Endodermal cell (in vitro differentiated cells): Measurements from ENCODE around the gene ADSS1. TPM values are rescaled to one million over a fixed set of nuclear protein-coding genes. Genes with fewer than 3 reads are reported as not detected.

ENCODE experiments used
- DNase-seq: peaks from one replicate; pipeline ENCODE4 v3.0.0-alpha.2; 2017
- H3K27ac ChIP-seq: 2 replicates; pipeline ENCODE4 v1.5.1; 2013; ENCODE audit warnings: mild to moderate bottlenecking, low read depth, low read length, moderate library complexity
- H3K27me3 ChIP-seq: 2 replicates; pipeline ENCODE4 v1.6.1; 2013; ENCODE audit warnings: mild to moderate bottlenecking, low read length, moderate library complexity; ENCODE audit not compliant: insufficient read depth, control insufficient read depth, poor library complexity, severe bottlenecking
- H3K36me3 ChIP-seq: 2 replicates; pipeline ENCODE4 v1.7.0; 2013; ENCODE audit warnings: mild to moderate bottlenecking, low read length, moderate library complexity; ENCODE audit not compliant: control insufficient read depth, insufficient read depth
- H3K4me1 ChIP-seq: one replicate; pipeline ENCODE4 v1.7.0; 2013; ENCODE audit warnings: low read length; ENCODE audit not compliant: control insufficient read depth, insufficient read depth
- H3K4me3 ChIP-seq: 2 replicates; pipeline ENCODE4 v1.5.1; 2013; ENCODE audit warnings: mild to moderate bottlenecking, low read length, moderate library complexity
- H3K9ac ChIP-seq: 2 replicates; pipeline ENCODE4 v1.6.1; 2013; ENCODE audit warnings: mild to moderate bottlenecking, low read length, moderate library complexity; ENCODE audit not compliant: poor library complexity, severe bottlenecking; ENCODE audit errors: extremely low read depth
- H3K9me3 ChIP-seq: 2 replicates; pipeline ENCODE4 v1.6.1; 2013; ENCODE audit warnings: mild to moderate bottlenecking, low read length, moderate library complexity; ENCODE audit not compliant: control insufficient read depth
- H3K27ac Mint-ChIP-seq: 2 replicates; pipeline ENCODE4 v1.8.0; 2020; ENCODE audit warnings: mixed read lengths
- H3K27me3 Mint-ChIP-seq: 2 replicates; pipeline ENCODE4 v1.8.0; 2021; ENCODE audit warnings: mild to moderate bottlenecking, mixed read lengths; ENCODE audit not compliant: insufficient read depth
- H3K36me3 Mint-ChIP-seq: 2 replicates; pipeline ENCODE4 v1.8.0; 2020; ENCODE audit warnings: low read depth, mixed read lengths
- H3K4me1 Mint-ChIP-seq: 2 replicates; pipeline ENCODE4 v1.8.0; 2020; ENCODE audit warnings: mixed read lengths
- H3K4me3 Mint-ChIP-seq: 2 replicates; pipeline ENCODE4 v1.8.0; 2020; ENCODE audit warnings: mild to moderate bottlenecking, moderate library complexity, mixed read lengths
- H3K9me3 Mint-ChIP-seq: 2 replicates; pipeline ENCODE4 v1.8.0; 2020; ENCODE audit warnings: mild to moderate bottlenecking, mixed read lengths
- WGBS, 2 experiments: methylation state at CpG; one replicate each; pipeline versions ENCODE4 v1.1.5 to v1.1.7; 2013; ENCODE audit warnings: missing lambda C conversion rate in 2 of 2, mixed read lengths in 1 of 2; ENCODE audit not compliant: insufficient coverage in 1 of 2, insufficient read length in 1 of 2; 5-methylcytosine and 5-hydroxymethylcytosine counted together
- total RNA-seq, 2 donors: library from RNA; stranded (reverse); fragmentation: NEBNext Ultra II Directional in 1 of 2; extraction: Animal tissue kit (Norgen Biotek cat#: 25700) in 1 of 2; gene quantifications; 2 replicates in 1 of 2; 3 replicates in 1 of 2; pipeline ENCODE4 v1.2.1, GENCODE V29; 2021
- TF ChIP-seq, protein P1 (sequence below): fragments of 200-600 bp; sonication (generic); conservative IDR thresholded peaks from 2 replicates; pipeline ENCODE4 v1.5.0; 2021; ENCODE audit warnings: antibody characterized with exemption, mild to moderate bottlenecking

ADSS1 gene
- total RNA-seq, 2 donors from 2014 or later: 15.8 to 31.0 TPM

DNA sequence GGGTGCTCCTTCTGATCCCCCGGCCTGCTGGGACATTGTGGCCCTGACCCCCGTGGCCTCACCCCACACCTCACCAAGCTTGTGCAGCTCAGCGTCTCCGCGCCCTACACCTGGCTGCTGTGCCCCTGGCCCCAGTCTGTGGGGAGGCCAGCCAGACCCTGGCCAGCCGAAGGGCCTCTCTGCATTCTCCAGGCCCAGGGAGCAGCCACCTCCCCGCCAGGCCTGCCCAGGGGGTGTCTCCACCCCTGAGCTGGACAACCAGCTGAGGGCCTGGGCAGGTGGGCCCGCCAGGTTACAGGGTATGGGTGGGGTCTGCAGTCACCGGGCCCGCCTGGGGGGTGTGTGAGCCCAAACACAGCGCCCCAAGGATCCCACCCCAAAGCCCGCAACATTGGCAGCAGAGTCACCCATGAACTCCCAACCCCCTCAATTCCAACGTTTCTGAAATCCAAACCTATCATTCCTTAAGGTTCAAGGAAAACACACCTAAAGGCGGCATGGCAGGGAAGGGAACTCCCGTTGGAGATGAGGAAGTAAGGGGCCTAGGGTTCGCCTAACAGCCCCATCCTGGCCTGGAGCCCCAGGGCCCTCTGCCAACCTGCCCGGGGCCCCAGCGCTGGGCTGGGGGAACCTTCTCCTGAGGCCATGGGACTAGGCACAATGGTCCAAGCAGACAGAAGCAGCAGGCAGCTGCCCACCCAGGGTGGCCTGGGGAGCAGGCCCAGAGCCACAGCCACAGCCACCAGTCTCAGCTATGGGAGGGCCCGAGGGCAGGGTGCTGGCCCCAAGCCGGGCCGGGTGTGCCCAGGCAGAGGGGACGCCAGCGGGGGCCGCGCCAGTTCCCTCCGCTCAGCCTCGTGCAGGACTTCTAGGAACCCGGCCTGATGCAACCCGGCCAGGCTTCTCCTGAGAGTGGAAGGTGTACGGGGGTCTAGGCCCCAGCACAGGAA, 63.0 kb downstream of the ADSS1 start:
- Histone ChIP-seq H3K36me3 (peaks cover 4% of the 10 kb centered on the region), H3K9me3 (no peaks in the 10 kb centered on the region), H3K4me1 (no peaks in the 10 kb centered on the region), H3K4me3 (no peak overlapping the region), H3K9ac (no peak overlapping the region), H3K27me3 (no peaks in the 10 kb centered on the region), H3K27ac (no peak overlapping the region)
- H3K36me3 Mint-ChIP-seq: peaks cover 8% of the 10 kb centered on the region
- no peaks in the 10 kb centered on the region for H3K9me3 Mint-ChIP-seq
- TF ChIP-seq, protein P1, sequence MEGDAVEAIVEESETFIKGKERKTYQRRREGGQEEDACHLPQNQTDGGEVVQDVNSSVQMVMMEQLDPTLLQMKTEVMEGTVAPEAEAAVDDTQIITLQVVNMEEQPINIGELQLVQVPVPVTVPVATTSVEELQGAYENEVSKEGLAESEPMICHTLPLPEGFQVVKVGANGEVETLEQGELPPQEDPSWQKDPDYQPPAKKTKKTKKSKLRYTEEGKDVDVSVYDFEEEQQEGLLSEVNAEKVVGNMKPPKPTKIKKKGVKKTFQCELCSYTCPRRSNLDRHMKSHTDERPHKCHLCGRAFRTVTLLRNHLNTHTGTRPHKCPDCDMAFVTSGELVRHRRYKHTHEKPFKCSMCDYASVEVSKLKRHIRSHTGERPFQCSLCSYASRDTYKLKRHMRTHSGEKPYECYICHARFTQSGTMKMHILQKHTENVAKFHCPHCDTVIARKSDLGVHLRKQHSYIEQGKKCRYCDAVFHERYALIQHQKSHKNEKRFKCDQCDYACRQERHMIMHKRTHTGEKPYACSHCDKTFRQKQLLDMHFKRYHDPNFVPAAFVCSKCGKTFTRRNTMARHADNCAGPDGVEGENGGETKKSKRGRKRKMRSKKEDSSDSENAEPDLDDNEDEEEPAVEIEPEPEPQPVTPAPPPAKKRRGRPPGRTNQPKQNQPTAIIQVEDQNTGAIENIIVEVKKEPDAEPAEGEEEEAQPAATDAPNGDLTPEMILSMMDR: no peak
- WGBS, 2 experiments: 94 to 95% methylated on average over 13 to 30 of the region's 30 CpGs
- H3K27ac Mint-ChIP-seq: no peak overlapping the region
- no peaks in the 10 kb centered on the region for H3K27me3 Mint-ChIP-seq
- DNase-seq: no peak
- H3K4me1 Mint-ChIP-seq: no peaks in the 10 kb centered on the region
- no peak overlapping the region for H3K4me3 Mint-ChIP-seq

DNA sequence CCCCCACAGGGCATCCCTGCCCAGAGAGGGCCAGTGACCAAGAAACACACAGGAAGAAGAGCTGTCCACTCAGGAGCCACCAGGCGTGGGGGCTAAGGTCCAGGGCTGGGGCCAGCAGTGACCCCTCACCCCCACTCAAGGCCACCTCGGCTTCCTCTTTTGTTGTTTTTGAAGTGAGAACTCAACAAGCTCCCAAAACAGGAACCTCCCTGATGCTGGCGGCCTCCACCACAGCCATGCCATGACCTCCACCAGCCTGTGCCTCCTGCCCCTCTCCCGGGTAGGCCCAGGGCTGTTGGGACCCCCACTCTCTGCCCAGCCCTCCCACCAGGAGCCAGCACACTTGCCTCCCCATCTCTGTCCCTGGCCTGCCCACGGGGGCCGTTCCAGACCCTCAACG, 63.7 kb downstream of the ADSS1 start:
- Histone ChIP-seq H3K9ac (no peak overlapping the region), H3K27ac (peak overlapping the region; percentile 44), H3K36me3 (peaks cover 4% of the 10 kb centered on the region), H3K27me3 (no peaks in the 10 kb centered on the region), H3K4me1 (no peaks in the 10 kb centered on the region), H3K4me3 (no peak overlapping the region), H3K9me3 (no peaks in the 10 kb centered on the region)
- H3K36me3 Mint-ChIP-seq: peaks cover 8% of the 10 kb centered on the region
- no peaks in the 10 kb centered on the region for H3K27me3 Mint-ChIP-seq
- 90 to 94% methylated on average over 4 to 7 of the region's 7 CpGs for WGBS, 2 experiments
- TF ChIP-seq, protein P1: no peak
- H3K27ac Mint-ChIP-seq: no peak overlapping the region
- H3K4me1 Mint-ChIP-seq: no peaks in the 10 kb centered on the region
- DNase-seq: no peak
- no peak overlapping the region for H3K4me3 Mint-ChIP-seq
- H3K9me3 Mint-ChIP-seq: no peaks in the 10 kb centered on the region

DNA sequence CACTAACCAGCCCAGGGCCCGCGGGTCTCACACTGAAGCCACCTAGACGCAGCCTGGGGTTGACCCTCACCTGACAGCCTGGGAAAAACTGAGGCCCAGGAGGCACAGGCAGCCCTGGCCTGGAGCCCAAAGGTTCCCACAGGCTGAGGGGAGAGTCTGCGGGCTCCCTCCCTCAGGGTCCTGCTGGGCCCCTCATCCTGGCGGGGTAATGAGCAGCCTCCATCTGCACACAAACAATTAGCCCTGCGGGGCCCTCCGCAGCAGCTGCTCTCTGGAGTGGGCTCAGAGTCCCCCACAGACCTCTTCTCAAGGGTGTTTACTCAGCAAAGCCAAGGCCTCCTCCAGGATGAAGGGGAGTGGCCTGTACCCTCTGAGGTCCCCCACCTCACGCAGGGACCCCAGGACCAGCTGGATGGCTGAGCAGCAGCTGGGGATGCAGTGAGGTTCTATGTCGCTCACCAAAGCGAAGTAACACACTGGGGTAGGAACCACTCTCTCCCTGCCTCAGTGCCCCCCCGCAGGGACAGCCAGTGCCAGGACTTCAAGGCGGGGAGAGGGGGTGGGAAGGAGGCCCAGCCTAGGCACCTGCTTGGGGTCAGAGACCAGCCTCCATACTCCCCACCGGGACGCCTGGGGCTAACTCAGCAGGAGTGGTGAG, 64.3 kb downstream of the ADSS1 start:
- H3K4me3 ChIP-seq: no peak overlapping the region
- 94 to 100% methylated on average over 1 to 14 of the region's 14 CpGs for WGBS, 2 experiments
- DNase-seq: no peak
- Mint-ChIP-seq H3K4me1 (peaks cover under 1% of the 10 kb centered on the region), H3K9me3 (no peaks in the 10 kb centered on the region), H3K36me3 (peaks cover 8% of the 10 kb centered on the region), H3K4me3 (no peak overlapping the region), H3K27me3 (no peaks in the 10 kb centered on the region), H3K27ac (no peak overlapping the region)
- H3K27ac ChIP-seq: peak overlapping the region; percentile 49
- H3K4me1 ChIP-seq: no peaks in the 10 kb centered on the region
- no peaks in the 10 kb centered on the region for H3K27me3 ChIP-seq
- TF ChIP-seq, protein P1: no peak
- H3K9me3 ChIP-seq: no peaks in the 10 kb centered on the region
- no peak overlapping the region for H3K9ac ChIP-seq
- H3K36me3 ChIP-seq: peaks cover 4% of the 10 kb centered on the region
